HL-60 (cell line): ENCODE results near the gene APBA2.
"Not testable (repeated sequence)": the region's sequence is repeated elsewhere in the genome, so short reads cannot be mapped to it uniquely, and the experiment has no call there.

Experiments used
- DNase-seq, 2 experiments: peaks; one replicate each; pipeline ENCODE4 v3.0.0-alpha.2; 2010 to 2020; ENCODE audit warnings: low read depth in 1 of 2, low spot score in 1 of 2
- H3K27ac ChIP-seq: fragments of 250-450 bp; sonication (Bioruptor Pico); replicated peaks from 2 replicates; pipeline ENCODE4 v1.5.1; 2020; ENCODE audit warnings: mild to moderate bottlenecking, moderate library complexity
- H3K27me3 ChIP-seq: fragments of 250-450 bp; sonication (Bioruptor Pico); 2 replicates; pipeline ENCODE4 v1.5.1; 2021; ENCODE audit warnings: mild to moderate bottlenecking, moderate library complexity; ENCODE audit not compliant: insufficient read depth, poor library complexity, severe bottlenecking
- H3K4me3 ChIP-seq: replicated peaks from 2 replicates; pipeline ENCODE4 v1.5.1; 2011; ENCODE audit warnings: mild to moderate bottlenecking, control low read depth, low read length; ENCODE audit not compliant: insufficient read depth
- CTCF ChIP-seq: IDR thresholded peaks from one replicate; pipeline ENCODE4 v1.5.1; 2011; ENCODE audit warnings: low read length, control low read depth, inconsistent platforms; ENCODE audit not compliant: insufficient read depth
- GABPA ChIP-seq: IDR thresholded peaks from 2 replicates; pipeline ENCODE4 v1.6.1; 2012; ENCODE audit warnings: low read depth
- POLR2AphosphoS5 ChIP-seq: IDR thresholded peaks from 2 replicates; pipeline ENCODE4 v1.6.1; 2012; ENCODE audit warnings: low read depth
- REST ChIP-seq: IDR thresholded peaks from 2 replicates; pipeline ENCODE4 v1.6.1; 2012; ENCODE audit warnings: low read depth; ENCODE audit not compliant: insufficient replicate concordance
- SPI1 ChIP-seq: IDR thresholded peaks from 2 replicates; pipeline ENCODE4 v1.6.1; 2012; ENCODE audit warnings: low read depth, mild to moderate bottlenecking, borderline replicate concordance

The APBA2 gene

GRCh38 chr15:28861031-28861534, 24.7 kb upstream of the APBA2 start:
- Histone ChIP-seq H3K4me3 (no peak overlapping the region), H3K27ac (no peak overlapping the region), H3K27me3 (no peaks in the 10 kb centered on the region)
- TF ChIP-seq GABPA (no peak), SPI1 (no peak), POLR2AphosphoS5 (no peak), REST (no peak)
- DNase-seq: no peak

GRCh38 chr15:28861589-28862293, 24.0 kb upstream of the APBA2 start:
- H3K27me3 ChIP-seq, H3K4me3 ChIP-seq, DNase-seq, H3K27ac ChIP-seq: not testable (repeated sequence)

GRCh38 chr15:28868744-28869345, 16.9 kb upstream of the APBA2 start:
- Histone ChIP-seq H3K27me3 (no peaks in the 10 kb centered on the region), H3K4me3 (no peak overlapping the region), H3K27ac (no peak overlapping the region)
- TF ChIP-seq GABPA: no peak
- no peak for TF ChIP-seq POLR2AphosphoS5
- TF ChIP-seq CTCF: no peak
- no peak for TF ChIP-seq SPI1
- TF ChIP-seq REST: no peak
- no peak for DNase-seq

- Histone ChIP-seq H3K27me3 (no peaks in the 10 kb centered on the region), H3K27ac (no peak overlapping the region), H3K4me3 (no peak overlapping the region)
- no peak for TF ChIP-seq GABPA
- no peak for TF ChIP-seq POLR2AphosphoS5
- TF ChIP-seq SPI1: no peak
- TF ChIP-seq CTCF: no peak
- TF ChIP-seq REST: no peak
- no peak for DNase-seq
Observed at GRCh38 chr15:28871168-28871567, 14.6 kb upstream of the APBA2 start.
